ENCODE measurements around the gene DOCK4. TPM values are rescaled to one million over a fixed set of nuclear protein-coding genes. Genes with fewer than 3 reads are reported as not detected.

DOCK4 gene
- total and polyA plus RNA-seq, 5 donors from 2014 or later, result 0.44 TPM; not detected in 4

- no peak for DNase-seq
- no peak for ATAC-seq (ENCODE audit: low read depth in 2 of 2)
- no peaks in the 10 kb centered on the region for H3K36me3 ChIP-seq (ENCODE audit: control insufficient read depth, insufficient read depth, low read length)
- no peak overlapping the region for H3K4me3 ChIP-seq (ENCODE audit: low read depth, low read length)
- no peak overlapping the region for H3K27ac Mint-ChIP-seq
- no peak overlapping the region for H3K4me3 Mint-ChIP-seq
- no peaks in the 10 kb centered on the region for H3K4me1 ChIP-seq (ENCODE audit: control insufficient read depth, insufficient read depth, low read length, poor library complexity, severe bottlenecking)
- no peak overlapping the region for H3K27ac ChIP-seq (ENCODE audit: insufficient read depth, low read length, poor library complexity, severe bottlenecking)
- no peaks in the 10 kb centered on the region for H3K9me3 ChIP-seq (ENCODE audit: control insufficient read depth in 2 of 2, low read length in 2 of 2)
- H3K27me3 ChIP-seq (ENCODE audit: control insufficient read depth, insufficient read depth, low read length), result no peaks in the 10 kb centered on the region
- H3K27me3 Mint-ChIP-seq, result no peaks in the 10 kb centered on the region
- no peaks in the 10 kb centered on the region for H3K36me3 Mint-ChIP-seq
- H3K9me3 Mint-ChIP-seq, result no peaks in the 10 kb centered on the region
- H3K4me1 Mint-ChIP-seq, result no peaks in the 10 kb centered on the region
These were observed 200.9 kb downstream of the DOCK4 start for GRCh38 chr7:112005205-112005775.

GRCh38 chr7:112001091-112001826, 204.9 kb downstream of the DOCK4 start:
- H3K9me3 Mint-ChIP-seq, result peaks cover 0 to 2% (median 0%) of the 10 kb centered on the region in 7 donors
- Histone ChIP-seq H3K4me3 (ENCODE audit: low read depth, low read length) (no peak overlapping the region), H3K27me3 (ENCODE audit: control insufficient read depth, insufficient read depth, low read length) (no peaks in the 10 kb centered on the region), H3K4me1 (ENCODE audit: control insufficient read depth, insufficient read depth, low read length, poor library complexity, severe bottlenecking) (no peaks in the 10 kb centered on the region), H3K36me3 (ENCODE audit: control insufficient read depth, insufficient read depth, low read length) (no peaks in the 10 kb centered on the region), H3K9me3 (ENCODE audit: control insufficient read depth in 2 of 2, low read length in 2 of 2) (no peaks in the 10 kb centered on the region), H3K27ac (ENCODE audit: insufficient read depth, low read length, poor library complexity, severe bottlenecking) (no peak overlapping the region)
- ATAC-seq (ENCODE audit: low read depth in 2 of 2) (no peak), DNase-seq (no peak)
- H3K36me3 Mint-ChIP-seq, result no peaks in the 10 kb centered on the region
- H3K27ac Mint-ChIP-seq, result no peak overlapping the region
- H3K4me3 Mint-ChIP-seq, result no peak overlapping the region
- no peaks in the 10 kb centered on the region for H3K4me1 Mint-ChIP-seq
- no peaks in the 10 kb centered on the region for H3K27me3 Mint-ChIP-seq

GRCh38 chr7:111998326-111998725, 207.9 kb downstream of the DOCK4 start:
- Mint-ChIP-seq H3K36me3 (no peaks in the 10 kb centered on the region), H3K4me1 (no peaks in the 10 kb centered on the region), H3K27ac (no peak overlapping the region), H3K9me3 (peaks cover 0 to 2% (median 0%) of the 10 kb centered on the region in 7 donors), H3K4me3 (no peak overlapping the region), H3K27me3 (no peaks in the 10 kb centered on the region)
- DNase-seq, result no peak
- Histone ChIP-seq H3K36me3 (ENCODE audit: control insufficient read depth, insufficient read depth, low read length) (no peaks in the 10 kb centered on the region), H3K4me1 (ENCODE audit: control insufficient read depth, insufficient read depth, low read length, poor library complexity, severe bottlenecking) (no peaks in the 10 kb centered on the region), H3K27me3 (ENCODE audit: control insufficient read depth, insufficient read depth, low read length) (no peaks in the 10 kb centered on the region), H3K9me3 (ENCODE audit: control insufficient read depth in 2 of 2, low read length in 2 of 2) (no peaks in the 10 kb centered on the region), H3K27ac (ENCODE audit: insufficient read depth, low read length, poor library complexity, severe bottlenecking) (no peak overlapping the region), H3K4me3 (ENCODE audit: low read depth, low read length) (no peak overlapping the region)
- ATAC-seq (ENCODE audit: low read depth in 2 of 2), result no peak

- DNase-seq, result no peak
- no peak overlapping the region for H3K27ac Mint-ChIP-seq
These were observed 208.7 kb downstream of the DOCK4 start for GRCh38 chr7:111997546-111997945.

GRCh38 chr7:111992601-111993000, 213.6 kb downstream of the DOCK4 start:
- no peak for ATAC-seq (ENCODE audit: low read depth in 2 of 2)
- H3K9me3 ChIP-seq (ENCODE audit: control insufficient read depth in 2 of 2, low read length in 2 of 2), result no peaks in the 10 kb centered on the region
- no peak for DNase-seq
- H3K4me3 Mint-ChIP-seq, result no peak overlapping the region
- H3K27me3 Mint-ChIP-seq, result no peaks in the 10 kb centered on the region
- no peak overlapping the region for H3K27ac Mint-ChIP-seq
- no peaks in the 10 kb centered on the region for H3K36me3 Mint-ChIP-seq
- no peaks in the 10 kb centered on the region for H3K4me1 ChIP-seq (ENCODE audit: control insufficient read depth, insufficient read depth, low read length, poor library complexity, severe bottlenecking)
- no peaks in the 10 kb centered on the region for H3K36me3 ChIP-seq (ENCODE audit: control insufficient read depth, insufficient read depth, low read length)
- H3K4me1 Mint-ChIP-seq, result no peaks in the 10 kb centered on the region
- peaks cover 0 to 2% (median 0%) of the 10 kb centered on the region in 7 donors for H3K9me3 Mint-ChIP-seq
- H3K4me3 ChIP-seq (ENCODE audit: low read depth, low read length), result no peak overlapping the region
- H3K27me3 ChIP-seq (ENCODE audit: control insufficient read depth, insufficient read depth, low read length), result no peaks in the 10 kb centered on the region
- no peak overlapping the region for H3K27ac ChIP-seq (ENCODE audit: insufficient read depth, low read length, poor library complexity, severe bottlenecking)

More at GRCh38 chr7:111997546-111997945, 208.7 kb downstream of the DOCK4 start:
- Mint-ChIP-seq H3K4me3 (no peak overlapping the region), H3K4me1 (no peaks in the 10 kb centered on the region), H3K36me3 (no peaks in the 10 kb centered on the region), H3K9me3 (peaks cover 0 to 2% (median 0%) of the 10 kb centered on the region in 7 donors), H3K27me3 (no peaks in the 10 kb centered on the region)
- no peaks in the 10 kb centered on the region for H3K4me1 ChIP-seq (ENCODE audit: control insufficient read depth, insufficient read depth, low read length, poor library complexity, severe bottlenecking)
- no peak for ATAC-seq (ENCODE audit: low read depth in 2 of 2)
- H3K9me3 ChIP-seq (ENCODE audit: control insufficient read depth in 2 of 2, low read length in 2 of 2), result no peaks in the 10 kb centered on the region
- H3K27me3 ChIP-seq (ENCODE audit: control insufficient read depth, insufficient read depth, low read length), result no peaks in the 10 kb centered on the region
- no peak overlapping the region for H3K27ac ChIP-seq (ENCODE audit: insufficient read depth, low read length, poor library complexity, severe bottlenecking)
- no peak overlapping the region for H3K4me3 ChIP-seq (ENCODE audit: low read depth, low read length)
- H3K36me3 ChIP-seq (ENCODE audit: control insufficient read depth, insufficient read depth, low read length), result no peaks in the 10 kb centered on the region

GRCh38 chr7:111990643-111991042, 215.6 kb downstream of the DOCK4 start:
- no peaks in the 10 kb centered on the region for H3K4me1 ChIP-seq (ENCODE audit: control insufficient read depth, insufficient read depth, low read length, poor library complexity, severe bottlenecking)
- no peaks in the 10 kb centered on the region for H3K9me3 ChIP-seq (ENCODE audit: control insufficient read depth in 2 of 2, low read length in 2 of 2)
- no peak overlapping the region for H3K4me3 ChIP-seq (ENCODE audit: low read depth, low read length)
- Mint-ChIP-seq H3K9me3 (peaks cover 0 to 4% (median 0%) of the 10 kb centered on the region in 7 donors), H3K27me3 (no peaks in the 10 kb centered on the region), H3K4me3 (no peak overlapping the region), H3K36me3 (no peaks in the 10 kb centered on the region), H3K27ac (no peak overlapping the region), H3K4me1 (no peaks in the 10 kb centered on the region)
- ATAC-seq (ENCODE audit: low read depth in 2 of 2) (no peak), DNase-seq (no peak)
- no peak overlapping the region for H3K27ac ChIP-seq (ENCODE audit: insufficient read depth, low read length, poor library complexity, severe bottlenecking)
- no peaks in the 10 kb centered on the region for H3K27me3 ChIP-seq (ENCODE audit: control insufficient read depth, insufficient read depth, low read length)
- H3K36me3 ChIP-seq (ENCODE audit: control insufficient read depth, insufficient read depth, low read length), result no peaks in the 10 kb centered on the region

- no peak overlapping the region for H3K27ac ChIP-seq (ENCODE audit: insufficient read depth, low read length, poor library complexity, severe bottlenecking)
- Mint-ChIP-seq H3K9me3 (peaks cover 0 to 4% (median 0%) of the 10 kb centered on the region in 7 donors), H3K36me3 (no peaks in the 10 kb centered on the region), H3K4me3 (no peak overlapping the region), H3K27ac (no peak overlapping the region), H3K4me1 (no peaks in the 10 kb centered on the region), H3K27me3 (no peaks in the 10 kb centered on the region)
- H3K4me1 ChIP-seq (ENCODE audit: control insufficient read depth, insufficient read depth, low read length, poor library complexity, severe bottlenecking), result no peaks in the 10 kb centered on the region
- no peaks in the 10 kb centered on the region for H3K9me3 ChIP-seq (ENCODE audit: control insufficient read depth in 2 of 2, low read length in 2 of 2)
- H3K36me3 ChIP-seq (ENCODE audit: control insufficient read depth, insufficient read depth, low read length), result no peaks in the 10 kb centered on the region
- H3K27me3 ChIP-seq (ENCODE audit: control insufficient read depth, insufficient read depth, low read length), result no peaks in the 10 kb centered on the region
- DNase-seq, result no peak
- H3K4me3 ChIP-seq (ENCODE audit: low read depth, low read length), result no peak overlapping the region
- no peak for ATAC-seq (ENCODE audit: low read depth in 2 of 2)
These were observed 218.3 kb downstream of the DOCK4 start for GRCh38 chr7:111987886-111988285.
